Measurements from ENCODE around the gene RHOG.

DNA sequence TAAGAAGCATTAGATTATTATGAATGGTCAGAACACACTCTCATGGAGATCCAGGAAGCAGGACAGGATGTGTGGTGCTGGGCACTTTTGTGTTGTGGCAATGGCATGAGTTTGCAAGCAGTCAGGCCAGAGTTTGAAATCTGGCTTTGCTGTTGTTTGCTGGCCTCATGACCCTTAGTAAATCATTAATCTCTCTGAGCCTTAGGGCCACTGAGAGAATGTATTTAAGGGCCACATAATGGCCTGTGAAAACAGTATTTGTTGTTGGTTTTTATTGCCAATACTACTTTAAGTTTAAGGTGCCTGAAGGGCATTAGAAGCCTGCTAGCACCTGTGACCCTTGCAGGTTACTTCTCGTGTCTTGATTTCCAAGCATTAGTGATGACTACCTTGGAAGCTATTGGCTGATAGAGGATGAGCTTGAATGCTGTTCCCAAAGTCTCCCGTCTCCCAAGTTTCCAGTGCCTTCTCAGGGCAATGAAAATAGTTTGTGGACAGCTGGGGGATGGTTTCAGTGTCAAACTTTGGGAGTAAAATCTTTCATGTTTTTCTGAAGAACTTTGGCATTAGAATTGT is 39.3 kb upstream of the RHOG start:
- TF ChIP-seq POLR2A (IDR thresholded peaks at IDR 0.05) = no peak
- TF ChIP-seq POLR2AphosphoS5 (IDR thresholded peaks at IDR 0.05) = no peak
- TF ChIP-seq, protein P1, sequence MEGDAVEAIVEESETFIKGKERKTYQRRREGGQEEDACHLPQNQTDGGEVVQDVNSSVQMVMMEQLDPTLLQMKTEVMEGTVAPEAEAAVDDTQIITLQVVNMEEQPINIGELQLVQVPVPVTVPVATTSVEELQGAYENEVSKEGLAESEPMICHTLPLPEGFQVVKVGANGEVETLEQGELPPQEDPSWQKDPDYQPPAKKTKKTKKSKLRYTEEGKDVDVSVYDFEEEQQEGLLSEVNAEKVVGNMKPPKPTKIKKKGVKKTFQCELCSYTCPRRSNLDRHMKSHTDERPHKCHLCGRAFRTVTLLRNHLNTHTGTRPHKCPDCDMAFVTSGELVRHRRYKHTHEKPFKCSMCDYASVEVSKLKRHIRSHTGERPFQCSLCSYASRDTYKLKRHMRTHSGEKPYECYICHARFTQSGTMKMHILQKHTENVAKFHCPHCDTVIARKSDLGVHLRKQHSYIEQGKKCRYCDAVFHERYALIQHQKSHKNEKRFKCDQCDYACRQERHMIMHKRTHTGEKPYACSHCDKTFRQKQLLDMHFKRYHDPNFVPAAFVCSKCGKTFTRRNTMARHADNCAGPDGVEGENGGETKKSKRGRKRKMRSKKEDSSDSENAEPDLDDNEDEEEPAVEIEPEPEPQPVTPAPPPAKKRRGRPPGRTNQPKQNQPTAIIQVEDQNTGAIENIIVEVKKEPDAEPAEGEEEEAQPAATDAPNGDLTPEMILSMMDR (IDR thresholded peaks at IDR 0.05) = no peak
- TF ChIP-seq EP300 (IDR thresholded peaks at IDR 0.05) = no peak
